ENCODE results near the gene TMEM140.

DNA sequence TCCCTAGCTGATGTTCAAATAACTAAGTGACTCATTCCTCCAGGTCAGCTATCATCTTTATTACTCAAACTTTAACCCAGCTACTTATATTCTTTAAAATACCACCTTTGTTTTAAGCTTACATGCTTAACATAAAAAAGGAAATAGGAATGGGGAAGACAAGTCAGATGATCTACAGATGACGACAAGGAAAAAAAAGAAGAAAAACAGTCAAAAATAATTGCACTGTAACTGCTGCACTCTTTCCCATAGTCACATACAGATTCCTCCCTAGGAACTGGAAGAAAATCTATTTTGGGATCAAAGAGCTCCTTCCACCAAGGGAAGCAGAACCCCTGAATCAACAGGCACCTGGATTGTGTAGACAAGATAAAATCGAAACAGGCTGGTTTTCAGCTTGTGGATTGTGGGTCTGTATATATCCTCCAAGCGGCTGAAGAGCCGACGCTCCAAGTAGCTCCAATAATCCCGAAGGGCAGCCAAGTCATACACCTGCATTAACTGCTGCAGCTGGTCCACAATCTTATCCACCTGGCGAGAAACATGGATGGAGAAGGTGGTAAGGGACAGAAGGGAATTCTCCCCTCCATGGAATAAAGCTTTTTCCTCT is 61.5 kb downstream of the TMEM140 start:
- TF ChIP-seq, protein P1, sequence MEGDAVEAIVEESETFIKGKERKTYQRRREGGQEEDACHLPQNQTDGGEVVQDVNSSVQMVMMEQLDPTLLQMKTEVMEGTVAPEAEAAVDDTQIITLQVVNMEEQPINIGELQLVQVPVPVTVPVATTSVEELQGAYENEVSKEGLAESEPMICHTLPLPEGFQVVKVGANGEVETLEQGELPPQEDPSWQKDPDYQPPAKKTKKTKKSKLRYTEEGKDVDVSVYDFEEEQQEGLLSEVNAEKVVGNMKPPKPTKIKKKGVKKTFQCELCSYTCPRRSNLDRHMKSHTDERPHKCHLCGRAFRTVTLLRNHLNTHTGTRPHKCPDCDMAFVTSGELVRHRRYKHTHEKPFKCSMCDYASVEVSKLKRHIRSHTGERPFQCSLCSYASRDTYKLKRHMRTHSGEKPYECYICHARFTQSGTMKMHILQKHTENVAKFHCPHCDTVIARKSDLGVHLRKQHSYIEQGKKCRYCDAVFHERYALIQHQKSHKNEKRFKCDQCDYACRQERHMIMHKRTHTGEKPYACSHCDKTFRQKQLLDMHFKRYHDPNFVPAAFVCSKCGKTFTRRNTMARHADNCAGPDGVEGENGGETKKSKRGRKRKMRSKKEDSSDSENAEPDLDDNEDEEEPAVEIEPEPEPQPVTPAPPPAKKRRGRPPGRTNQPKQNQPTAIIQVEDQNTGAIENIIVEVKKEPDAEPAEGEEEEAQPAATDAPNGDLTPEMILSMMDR (IDR thresholded peaks at IDR 0.05; ENCODE audit: low read length), result no peak
- no peak for TF ChIP-seq EZH2 (optimal IDR thresholded peaks at IDR 0.05; ENCODE audit: low read depth, low read length)

Data from MM.1S (cell line).